Activated naive CD4-positive, alpha-beta T cell treated with anti-CD3 and anti-CD28 coated beads for 36 hours (primary cell): ENCODE data around the gene LGR4. TPM values are rescaled to one million over a fixed set of nuclear protein-coding genes. Genes with fewer than 3 reads are reported as not detected.
A peak's percentile ranks its signal among the peaks of the same experiment; 100 is the strongest.
"Not testable (repeated sequence)": the region's sequence is repeated elsewhere in the genome, so short reads cannot be mapped to it uniquely, and the experiment has no call there.

Experiments used
- CTCF ChIA-PET: fragments of 350-600 bp; sonication (Branson Sonifier 250); formaldehyde crosslinking; loops from one replicate; lab custom pipeline; 2021; ENCODE audit warnings: antibody characterized with exemption; lab: Charles Lee
- DNase-seq: peaks from one replicate; pipeline ENCODE4 v3.0.0-alpha.2; 2020
- H3K27ac Mint-ChIP-seq: one replicate; pipeline ENCODE4 v1.8.0; 2021; ENCODE audit warnings: mild to moderate bottlenecking, mixed read lengths
- H3K27me3 Mint-ChIP-seq: one replicate; pipeline ENCODE4 v1.8.0; 2021; ENCODE audit warnings: low read depth, mixed read lengths
- H3K36me3 Mint-ChIP-seq: one replicate; pipeline ENCODE4 v1.8.0; 2021; ENCODE audit warnings: low read depth, mixed read lengths
- H3K4me1 Mint-ChIP-seq: one replicate; pipeline ENCODE4 v1.8.0; 2021; ENCODE audit warnings: low read depth, mixed read lengths
- H3K4me3 Mint-ChIP-seq: one replicate; pipeline ENCODE4 v1.8.0; 2021; ENCODE audit warnings: mild to moderate bottlenecking, moderate library complexity, mixed read lengths
- H3K9me3 Mint-ChIP-seq: one replicate; pipeline ENCODE4 v1.8.0; 2021; ENCODE audit warnings: mixed read lengths
- intact Hi-C: fragments of 100-400 bp; cut with micrococcal nuclease; formaldehyde crosslinking; loops from one replicate; pipeline ENCODE4 v1.15.1; 2023
- microRNA-seq: library from miRNA; unstranded; fragments of <30 nt; microRNA quantifications from one replicate; pipeline ENCODE4 v1.2.0, GENCODE V29; 2022; ENCODE audit warnings: borderline microRNAs expressed, borderline replicate concordance
- total RNA-seq, 2 experiments: library from RNA; stranded (reverse); gene quantifications; one replicate each; pipeline ENCODE4 v1.2.3, GENCODE V29; 2021

LGR4 gene
- total RNA-seq, 2 experiments from 2014 or later, result 0.12 to 0.19 TPM

- Mint-ChIP-seq H3K4me3 (no peak overlapping the region), H3K9me3 (peaks cover 9% of the 10 kb centered on the region), H3K27ac (no peak overlapping the region), H3K4me1 (no peaks in the 10 kb centered on the region), H3K27me3 (peaks cover 2% of the 10 kb centered on the region), H3K36me3 (peaks cover 2% of the 10 kb centered on the region)
- intact Hi-C loops, result no loop called here
- CTCF ChIA-PET, result no interaction called here
- DNase-seq, result no peak
These were observed 144.0 kb downstream of the LGR4 start for GRCh38 chr11:27328614-27329013.

- intact Hi-C loops, result not testable (repeated sequence)
These were observed 145.5 kb downstream of the LGR4 start for GRCh38 chr11:27327064-27327463.

DNA sequence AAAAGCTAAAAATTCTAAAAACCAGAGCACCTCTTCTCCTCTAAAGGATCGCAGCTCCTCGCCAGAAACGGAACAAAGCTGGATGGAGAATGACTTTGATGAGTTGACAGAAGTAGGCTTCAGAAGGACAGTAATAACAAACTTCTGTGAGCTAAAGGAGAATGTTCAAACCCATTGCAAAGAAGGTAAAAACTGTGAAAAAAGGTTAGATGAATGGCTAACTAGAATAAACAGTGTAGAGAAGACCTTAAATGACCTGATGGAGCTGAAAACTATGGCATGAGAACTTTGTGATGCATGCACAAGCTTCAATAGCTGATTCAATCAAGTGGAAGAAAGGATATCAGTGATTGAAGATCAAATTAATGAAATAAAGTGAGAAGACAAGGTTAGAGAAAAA, 150.4 kb downstream of the LGR4 start:
- H3K27ac Mint-ChIP-seq, intact Hi-C loops, H3K36me3 Mint-ChIP-seq, H3K27me3 Mint-ChIP-seq, H3K9me3 Mint-ChIP-seq, DNase-seq, CTCF ChIA-PET, H3K4me1 Mint-ChIP-seq, H3K4me3 Mint-ChIP-seq: not testable (repeated sequence)

More at GRCh38 chr11:27327064-27327463, 145.5 kb downstream of the LGR4 start:
- H3K4me1 Mint-ChIP-seq, H3K4me3 Mint-ChIP-seq, DNase-seq, H3K9me3 Mint-ChIP-seq, H3K36me3 Mint-ChIP-seq, H3K27ac Mint-ChIP-seq, H3K27me3 Mint-ChIP-seq, CTCF ChIA-PET: not testable (repeated sequence)

DNA sequence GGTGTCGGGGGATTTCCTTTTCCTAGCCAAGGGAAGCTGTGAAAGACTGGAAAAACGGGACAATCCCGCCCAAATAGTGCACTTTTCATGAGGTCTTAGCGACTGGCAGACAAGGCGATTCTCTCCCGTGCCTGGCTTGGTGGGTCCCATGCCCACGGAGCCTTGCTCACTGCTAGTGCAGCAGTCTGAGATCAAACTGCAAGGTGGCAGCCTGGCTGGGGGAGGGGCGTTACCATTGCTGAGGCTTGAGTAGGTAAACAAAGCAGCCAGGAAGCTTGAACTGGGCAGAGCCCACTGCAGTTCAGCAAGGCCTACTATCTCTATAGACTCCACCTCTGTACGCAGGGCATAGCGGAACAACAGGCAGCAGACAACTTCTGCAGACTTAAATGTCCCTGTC, 151.2 kb downstream of the LGR4 start:
- H3K4me3 Mint-ChIP-seq, H3K27ac Mint-ChIP-seq, H3K9me3 Mint-ChIP-seq, DNase-seq, CTCF ChIA-PET, intact Hi-C loops, H3K4me1 Mint-ChIP-seq, H3K36me3 Mint-ChIP-seq, H3K27me3 Mint-ChIP-seq: not testable (repeated sequence)

DNA sequence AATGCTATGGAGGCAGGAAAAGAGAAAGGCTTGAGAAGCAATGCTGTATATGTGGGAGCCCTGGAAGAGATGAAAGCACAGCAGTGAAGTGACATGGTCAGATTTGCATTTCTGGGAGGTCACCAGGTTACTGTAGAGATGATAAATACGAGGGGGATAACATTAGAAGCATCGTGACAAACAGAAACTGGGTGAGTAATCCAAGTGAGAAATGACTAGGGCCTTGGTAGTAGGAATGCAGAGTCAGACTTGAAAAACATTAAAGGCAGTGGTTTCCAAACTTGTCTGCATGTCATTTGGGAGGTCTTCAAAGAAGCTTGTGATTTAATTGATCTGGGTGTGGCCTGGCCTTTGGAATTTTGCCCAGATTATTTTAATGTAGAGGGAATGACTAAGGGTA, 153.5 kb downstream of the LGR4 start:
- DNase-seq, result peak; percentile 23
- intact Hi-C loops, result loop anchor here (1.0 to 5.0 kb wide), 3 partner anchors 18 to 153 kb away; partner anchors contain the start of genes CCDC34 and LGR4
- Mint-ChIP-seq H3K27ac (no peak overlapping the region), H3K27me3 (peaks cover 7% of the 10 kb centered on the region), H3K9me3 (no peaks in the 10 kb centered on the region), H3K4me3 (no peak overlapping the region), H3K4me1 (peaks cover 9% of the 10 kb centered on the region), H3K36me3 (no peaks in the 10 kb centered on the region)
- CTCF ChIA-PET, result no interaction called here

DNA sequence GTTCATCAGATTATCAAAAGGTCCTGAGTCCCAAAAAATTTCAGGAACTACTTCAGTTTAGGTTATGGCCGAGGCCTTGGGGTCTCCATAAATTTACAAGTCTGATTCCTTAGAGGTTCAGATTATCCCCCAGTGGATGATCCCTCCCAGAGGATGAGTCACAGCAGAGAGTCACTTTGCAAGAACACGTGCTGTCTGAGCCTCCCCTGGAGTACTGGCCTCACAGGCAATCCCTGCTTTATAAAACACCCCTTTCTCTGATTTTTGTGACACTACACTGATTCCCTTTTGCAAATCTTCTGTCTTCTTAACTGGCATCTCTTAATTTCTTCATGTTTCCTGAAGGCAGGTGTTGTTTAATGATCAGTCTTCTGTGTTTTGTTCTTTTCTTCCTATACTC, 154.8 kb downstream of the LGR4 start:
- Mint-ChIP-seq H3K27ac (no peak overlapping the region), H3K27me3 (peaks cover 7% of the 10 kb centered on the region), H3K9me3 (no peaks in the 10 kb centered on the region), H3K36me3 (no peaks in the 10 kb centered on the region), H3K4me1 (peaks cover 9% of the 10 kb centered on the region), H3K4me3 (no peak overlapping the region)
- intact Hi-C loops, result loop anchor here (5.0 kb wide), 1 partner anchor 155 kb away; the partner anchor contains the start of gene LGR4
- CTCF ChIA-PET, result no interaction called here
- DNase-seq, result no peak

Small RNAs within 50 kb of the gene (microRNA-seq; reads per million reads assigned to microRNA genes)
- not detected for gene MIR8087

Other genes starting within 250 kb of the LGR4 start
- 10 to 100 TPM; 28.2 to 29.9 TPM for gene CCDC34, start 109.6 kb downstream of the LGR4 start, total RNA-seq
- 10 to 100 TPM; 30.5 to 31.1 TPM for gene LIN7C, start 34.0 kb upstream of the LGR4 start, total RNA-seq
- not detected for gene BDNF, start 227.7 kb upstream of the LGR4 start, total RNA-seq